IPS-20b (cell line): Measurements from ENCODE around the gene DSC3.

Experiments used
- H3K27ac ChIP-seq: one replicate; pipeline ENCODE4 v1.5.1; 2013; ENCODE audit warnings: low read length
- H3K27me3 ChIP-seq: 2 replicates; pipeline ENCODE4 v1.6.1; 2013; ENCODE audit warnings: mild to moderate bottlenecking, low read length, inconsistent platforms; ENCODE audit not compliant: insufficient read depth
- H3K36me3 ChIP-seq: 2 replicates; pipeline ENCODE4 v1.6.1; 2013; ENCODE audit warnings: low read depth, mild to moderate bottlenecking, inconsistent platforms, low read length, moderate library complexity; ENCODE audit not compliant: insufficient read depth
- H3K4me1 ChIP-seq: 2 replicates; pipeline ENCODE4 v1.6.1; 2013; ENCODE audit warnings: mild to moderate bottlenecking, control low read depth, inconsistent platforms, low read length, moderate library complexity; ENCODE audit not compliant: insufficient read depth
- H3K4me3 ChIP-seq: 2 replicates; pipeline ENCODE4 v1.5.1; 2013; ENCODE audit warnings: mild to moderate bottlenecking, low read length, inconsistent platforms
- H3K9ac ChIP-seq: 2 replicates; pipeline ENCODE4 v1.6.1; 2013; ENCODE audit warnings: low read depth, mild to moderate bottlenecking, inconsistent platforms, low read length, moderate library complexity
- H3K9me3 ChIP-seq: 2 replicates; pipeline ENCODE4 v1.6.1; 2013; ENCODE audit warnings: mild to moderate bottlenecking, low read depth, low read length, inconsistent platforms; ENCODE audit not compliant: insufficient read depth

The DSC3 gene

DNA sequence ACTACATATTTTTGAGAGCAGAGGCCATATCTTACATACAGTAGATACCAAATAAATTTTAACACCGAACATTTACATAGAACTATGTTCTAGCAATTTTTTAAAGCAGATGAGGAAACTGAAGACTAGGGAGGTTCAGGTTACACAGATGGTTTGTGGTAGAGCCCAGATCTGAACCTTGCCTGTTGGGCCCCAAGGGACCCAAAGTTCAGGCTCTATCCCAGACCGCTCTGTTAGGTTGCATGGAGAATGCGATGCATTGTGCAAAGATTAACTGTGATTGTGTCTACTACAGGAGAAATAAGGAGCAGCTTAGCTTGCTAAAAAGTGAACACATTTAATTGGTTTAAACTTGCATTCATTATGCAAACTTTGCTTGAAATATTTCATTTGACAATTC is 16.4 kb upstream of the DSC3 start:
- Histone ChIP-seq H3K4me3 (no peak overlapping the region), H3K9ac (no peak overlapping the region), H3K4me1 (peaks cover 19% of the 10 kb centered on the region; the same call in 1 of the 2 replicates), H3K9me3 (no peaks in the 10 kb centered on the region), H3K27me3 (no peaks in the 10 kb centered on the region), H3K27ac (no peak overlapping the region), H3K36me3 (no peaks in the 10 kb centered on the region)

DNA sequence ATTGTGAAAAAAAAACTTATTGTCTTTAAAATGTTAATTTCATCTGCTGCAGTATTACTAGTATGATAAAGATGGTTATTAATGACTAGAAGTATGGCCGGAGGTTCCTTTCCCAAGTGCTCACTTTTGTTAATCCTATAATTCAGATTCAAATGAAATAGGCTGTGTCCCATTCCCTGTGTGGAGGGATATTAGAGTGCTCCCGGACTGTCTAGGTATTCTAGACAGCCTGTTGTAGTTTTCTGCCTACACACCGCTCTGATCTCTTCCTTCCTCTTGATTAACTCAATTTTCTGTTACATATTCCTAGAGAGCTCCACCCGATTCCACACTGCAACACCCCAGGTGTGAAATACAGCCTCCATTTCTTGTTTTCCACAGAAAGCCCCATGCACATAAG is 15.4 kb upstream of the DSC3 start:
- Histone ChIP-seq H3K4me3 (no peak overlapping the region), H3K4me1 (peaks cover 19% of the 10 kb centered on the region; the same call in 1 of the 2 replicates), H3K27ac (no peak overlapping the region), H3K36me3 (no peaks in the 10 kb centered on the region), H3K27me3 (no peaks in the 10 kb centered on the region), H3K9me3 (no peaks in the 10 kb centered on the region), H3K9ac (no peak overlapping the region)

DNA sequence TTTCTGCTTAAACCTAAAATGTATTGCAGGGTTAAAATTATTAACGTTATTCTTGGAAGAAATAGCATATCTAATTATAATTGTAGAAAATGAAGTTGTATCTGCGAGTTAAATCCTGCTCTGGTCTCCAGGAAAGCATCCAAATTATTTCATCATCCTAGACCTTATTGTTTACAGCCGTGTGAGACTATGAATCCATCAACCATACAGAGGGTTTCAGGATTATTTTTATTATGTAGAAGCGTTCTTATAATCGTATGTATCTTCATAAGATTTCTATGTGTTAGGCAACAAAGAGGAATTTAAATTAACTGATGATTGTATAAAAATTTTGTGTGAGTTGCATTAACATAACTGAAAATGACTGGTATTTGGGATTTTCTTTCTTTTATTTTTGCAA is 14.5 kb upstream of the DSC3 start:
- Histone ChIP-seq H3K36me3 (no peaks in the 10 kb centered on the region), H3K27me3 (no peaks in the 10 kb centered on the region)

DNA sequence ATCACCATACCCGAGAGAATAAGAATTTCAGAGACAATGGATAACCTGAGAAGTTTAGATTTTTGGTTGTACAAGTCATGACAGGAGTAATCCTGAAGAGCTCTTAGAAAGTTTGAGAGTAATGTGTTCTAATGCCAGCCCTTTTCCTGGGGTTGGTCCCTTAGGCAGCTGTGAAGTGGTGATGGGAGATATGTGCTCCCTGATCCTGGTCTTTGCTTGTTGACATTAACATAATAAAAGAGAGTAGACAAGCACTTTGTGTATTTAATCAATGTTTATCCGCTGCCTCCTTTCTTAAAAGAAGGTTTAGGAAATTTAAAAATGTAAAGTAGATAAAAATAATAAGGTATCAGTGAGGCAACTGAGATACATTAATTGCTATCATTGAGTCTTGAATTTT is 13.8 kb upstream of the DSC3 start:
- Histone ChIP-seq H3K36me3 (no peaks in the 10 kb centered on the region), H3K27ac (no peak overlapping the region), H3K4me3 (no peak overlapping the region), H3K27me3 (no peaks in the 10 kb centered on the region), H3K4me1 (peaks cover 19% of the 10 kb centered on the region; the same call in 1 of the 2 replicates), H3K9me3 (no peaks in the 10 kb centered on the region), H3K9ac (no peak overlapping the region)

More for the DNA sequence above, 14.5 kb upstream of the DSC3 start:
- no peak overlapping the region for H3K9ac ChIP-seq
- no peaks in the 10 kb centered on the region for H3K9me3 ChIP-seq
- H3K4me3 ChIP-seq: no peak overlapping the region
- H3K27ac ChIP-seq: no peak overlapping the region
- peaks cover 19% of the 10 kb centered on the region; the same call in 1 of the 2 replicates for H3K4me1 ChIP-seq

DNA sequence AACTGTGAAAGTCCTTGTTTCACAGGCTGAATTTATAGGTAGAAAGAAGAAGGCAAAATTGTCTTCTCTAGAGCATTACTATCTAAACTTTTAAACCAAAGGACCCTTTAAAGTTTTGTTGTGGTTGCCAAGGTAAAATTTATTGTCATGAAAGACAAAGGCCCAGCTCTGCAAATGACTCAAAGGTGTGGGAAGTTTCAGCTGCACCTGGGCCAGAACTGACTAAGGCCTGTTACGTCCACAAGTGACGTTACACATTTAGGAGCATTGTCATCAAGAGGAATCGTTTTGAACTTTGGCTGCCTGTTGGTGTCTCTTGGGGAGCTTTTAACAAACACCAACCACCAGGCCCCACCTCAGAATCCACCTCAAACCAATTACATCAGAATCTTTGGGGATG is 8.1 kb upstream of the DSC3 start:
- no peak overlapping the region for H3K9ac ChIP-seq
- H3K9me3 ChIP-seq: no peaks in the 10 kb centered on the region
- no peak overlapping the region for H3K4me3 ChIP-seq
- H3K27me3 ChIP-seq: peaks cover 8% of the 10 kb centered on the region
- H3K27ac ChIP-seq: no peak overlapping the region
- no peaks in the 10 kb centered on the region for H3K4me1 ChIP-seq
- no peaks in the 10 kb centered on the region for H3K36me3 ChIP-seq

DNA sequence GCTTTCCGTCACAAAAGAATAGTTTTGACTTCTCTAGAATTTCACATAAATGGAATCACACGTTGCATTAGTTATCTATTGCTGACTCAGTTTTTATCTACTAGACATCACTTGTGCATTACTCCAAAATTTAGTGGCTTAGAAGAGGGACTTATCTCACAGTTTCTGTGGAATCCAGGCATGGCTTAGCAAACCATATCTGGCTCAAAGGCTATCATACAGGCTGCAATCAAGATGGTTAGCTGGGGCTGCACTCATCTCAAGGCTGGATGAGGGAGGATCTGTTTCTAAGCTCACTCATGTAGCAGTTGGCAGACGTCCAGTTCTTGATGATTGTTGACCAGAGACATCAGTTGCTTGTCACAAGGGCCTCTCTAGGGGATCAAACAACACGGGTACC is 6.6 kb upstream of the DSC3 start:
- peaks cover 20% of the 10 kb centered on the region for H3K27me3 ChIP-seq
- no peak overlapping the region for H3K27ac ChIP-seq
- H3K9me3 ChIP-seq: no peaks in the 10 kb centered on the region
- no peaks in the 10 kb centered on the region for H3K4me1 ChIP-seq
- no peak overlapping the region for H3K9ac ChIP-seq
- no peaks in the 10 kb centered on the region for H3K36me3 ChIP-seq
- H3K4me3 ChIP-seq: no peak overlapping the region

DNA sequence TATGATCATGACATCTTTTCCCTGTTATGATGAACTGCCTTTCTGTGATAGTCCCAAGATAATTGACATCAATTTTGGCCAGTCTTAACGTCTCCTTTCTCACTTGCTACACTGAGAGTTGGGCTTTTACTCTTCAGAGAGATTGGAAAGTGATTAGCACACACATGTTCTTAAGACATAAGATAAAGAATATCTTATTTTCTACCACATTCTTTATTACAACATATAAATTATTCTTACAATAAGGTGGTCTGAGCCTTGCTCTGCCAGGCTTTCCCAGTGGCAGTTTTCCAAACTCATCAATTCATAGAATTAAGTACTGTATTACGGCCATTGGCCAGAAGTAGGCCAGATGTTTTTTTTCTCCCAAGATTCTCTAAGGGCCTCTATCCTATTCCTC is 5.7 kb upstream of the DSC3 start:
- H3K9me3 ChIP-seq: no peaks in the 10 kb centered on the region
- H3K27me3 ChIP-seq: peaks cover 30% of the 10 kb centered on the region
- H3K9ac ChIP-seq: no peak overlapping the region
- H3K4me1 ChIP-seq: peaks cover 2% of the 10 kb centered on the region; the same call in 1 of the 2 replicates
- no peak overlapping the region for H3K4me3 ChIP-seq
- H3K27ac ChIP-seq: no peak overlapping the region
- no peaks in the 10 kb centered on the region for H3K36me3 ChIP-seq

DNA sequence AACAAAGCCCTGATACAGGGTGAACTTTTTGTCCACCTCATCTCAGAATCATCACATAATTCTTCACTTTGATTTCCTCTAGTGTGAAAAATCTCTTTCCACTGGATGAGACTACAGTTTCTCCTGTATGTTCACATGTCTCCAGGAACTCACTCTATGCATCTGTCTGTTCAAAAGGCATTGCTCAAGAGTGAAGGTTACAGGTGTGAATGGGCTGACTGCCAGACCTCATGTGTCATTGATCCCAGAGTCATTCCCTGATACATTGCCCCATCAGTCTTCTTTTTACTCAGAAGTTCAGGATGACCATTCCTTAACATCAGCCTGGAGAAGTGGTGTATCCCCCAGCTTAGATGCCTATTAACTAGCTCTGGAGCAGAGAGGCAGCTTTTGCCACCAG is 4.4 kb upstream of the DSC3 start:
- Histone ChIP-seq H3K36me3 (no peaks in the 10 kb centered on the region), H3K4me1 (peaks cover 3% of the 10 kb centered on the region; the same call in 1 of the 2 replicates), H3K9ac (no peak overlapping the region), H3K9me3 (no peaks in the 10 kb centered on the region), H3K4me3 (no peak overlapping the region), H3K27ac (no peak overlapping the region), H3K27me3 (peaks cover 43% of the 10 kb centered on the region)

DNA sequence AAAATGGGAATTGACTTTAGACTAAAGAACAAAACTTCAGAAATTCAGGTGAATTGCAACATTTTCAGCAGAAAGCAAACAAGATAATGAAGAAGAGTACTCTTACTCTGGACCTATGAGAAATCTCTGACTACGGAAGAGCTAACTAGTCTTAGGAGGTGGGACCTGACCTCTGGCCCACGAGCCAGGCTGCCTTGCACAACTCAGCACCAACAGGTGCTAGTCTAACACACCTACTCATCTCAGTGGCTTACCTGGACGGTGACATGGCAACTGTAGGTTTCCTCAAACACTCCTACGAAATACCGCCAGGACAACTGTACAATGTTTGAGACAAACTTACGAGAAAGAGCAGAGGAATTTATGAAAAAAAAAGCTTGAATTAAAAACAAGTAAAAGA is 3.1 kb upstream of the DSC3 start:
- H3K9ac ChIP-seq: no peak overlapping the region
- H3K4me3 ChIP-seq: no peak overlapping the region
- H3K27ac ChIP-seq: no peak overlapping the region
- no peaks in the 10 kb centered on the region for H3K36me3 ChIP-seq
- H3K4me1 ChIP-seq: peaks cover 10% of the 10 kb centered on the region; the same call in 1 of the 2 replicates
- H3K9me3 ChIP-seq: no peaks in the 10 kb centered on the region
- H3K27me3 ChIP-seq: peaks cover 56% of the 10 kb centered on the region

DNA sequence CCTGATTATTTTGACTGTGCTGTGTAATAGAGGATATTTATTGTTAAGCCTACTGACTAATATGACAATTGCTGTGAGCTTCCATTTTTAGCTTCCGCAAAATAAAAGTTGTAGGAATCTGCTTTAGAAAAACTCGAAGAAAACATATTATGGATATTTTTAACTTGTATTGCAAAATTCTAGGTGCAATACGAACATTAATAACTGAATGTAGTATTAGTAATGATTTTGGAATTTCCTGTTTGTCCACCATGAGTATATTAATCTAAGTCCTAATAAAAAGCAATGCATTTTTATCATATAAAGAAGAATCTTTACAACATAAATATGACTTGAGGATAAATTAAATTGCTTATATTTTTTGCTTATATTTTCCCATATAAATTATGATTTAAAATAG is 2.4 kb upstream of the DSC3 start:
- Histone ChIP-seq H3K4me1 (peaks cover 14% of the 10 kb centered on the region; the same call in 1 of the 2 replicates), H3K27me3 (peaks cover 63% of the 10 kb centered on the region), H3K9ac (no peak overlapping the region)

DNA sequence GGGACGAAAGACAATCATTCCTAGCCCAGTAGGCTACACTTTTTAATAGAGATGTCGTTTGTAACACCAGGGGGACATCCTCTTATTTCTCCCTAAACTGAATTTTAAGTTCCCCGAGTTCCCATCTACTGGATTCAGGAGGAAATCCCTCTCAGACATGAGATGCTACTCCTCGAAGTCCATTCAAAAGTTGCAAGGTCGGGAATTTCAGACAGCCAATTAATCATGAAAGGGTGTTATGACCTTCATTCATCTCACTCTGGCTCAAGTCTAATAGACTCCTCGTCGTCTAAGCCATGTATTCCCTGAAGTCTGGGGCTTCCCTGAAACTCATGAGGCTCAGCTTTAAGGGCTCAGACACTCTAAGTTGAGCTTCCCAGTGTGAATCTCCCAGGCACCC is 1.2 kb upstream of the DSC3 start:
- H3K9me3 ChIP-seq: no peaks in the 10 kb centered on the region
- peaks cover 14% of the 10 kb centered on the region; the same call in 1 of the 2 replicates for H3K4me1 ChIP-seq
- H3K36me3 ChIP-seq: no peaks in the 10 kb centered on the region
- no peak overlapping the region for H3K27ac ChIP-seq
- peaks cover 75% of the 10 kb centered on the region for H3K27me3 ChIP-seq
- H3K4me3 ChIP-seq: no peak overlapping the region
- no peak overlapping the region for H3K9ac ChIP-seq

More for the DNA sequence above, 2.4 kb upstream of the DSC3 start:
- Histone ChIP-seq H3K4me3 (no peak overlapping the region), H3K9me3 (no peaks in the 10 kb centered on the region), H3K36me3 (no peaks in the 10 kb centered on the region), H3K27ac (no peak overlapping the region)

DNA sequence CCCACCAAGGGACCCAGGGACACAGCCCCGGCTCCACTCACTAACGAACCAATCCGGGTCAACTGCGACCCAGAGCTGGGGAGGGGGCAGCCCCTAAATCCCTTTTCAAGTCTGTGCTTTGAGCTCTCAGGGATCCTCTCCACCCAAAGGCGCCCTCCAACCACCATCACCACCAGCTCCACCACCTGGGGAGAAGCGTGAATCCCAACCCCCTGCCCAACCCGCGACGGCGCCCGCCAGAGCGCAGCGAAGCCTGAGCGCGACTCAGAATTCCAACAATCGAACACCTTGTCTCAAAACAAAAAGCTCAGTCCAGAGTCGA is 497 bp downstream of the DSC3 start:
- Histone ChIP-seq H3K27me3 (peaks cover 80% of the 10 kb centered on the region), H3K9me3 (no peaks in the 10 kb centered on the region), H3K9ac (peak overlapping the region; percentile 70; the same call in 1 of the 2 replicates), H3K4me3 (peak overlapping the region; percentile 84), H3K27ac (no peak overlapping the region), H3K4me1 (peaks cover 14% of the 10 kb centered on the region; the same call in 1 of the 2 replicates), H3K36me3 (no peaks in the 10 kb centered on the region)
